HG03439 (cell line): ENCODE results near the gene C10orf62.
"Not testable (repeated sequence)": the region's sequence is repeated elsewhere in the genome, so short reads cannot be mapped to it uniquely, and the experiment has no call there.

Experiments used
- ATAC-seq: cut with Tn5 transposase; IDR thresholded peaks from one replicate; pipeline ENCODE4 v1.9.1; 2021; ENCODE audit warnings: mild to moderate bottlenecking, moderate library complexity; ENCODE audit not compliant: unreplicated experiment

Gene C10orf62

DNA sequence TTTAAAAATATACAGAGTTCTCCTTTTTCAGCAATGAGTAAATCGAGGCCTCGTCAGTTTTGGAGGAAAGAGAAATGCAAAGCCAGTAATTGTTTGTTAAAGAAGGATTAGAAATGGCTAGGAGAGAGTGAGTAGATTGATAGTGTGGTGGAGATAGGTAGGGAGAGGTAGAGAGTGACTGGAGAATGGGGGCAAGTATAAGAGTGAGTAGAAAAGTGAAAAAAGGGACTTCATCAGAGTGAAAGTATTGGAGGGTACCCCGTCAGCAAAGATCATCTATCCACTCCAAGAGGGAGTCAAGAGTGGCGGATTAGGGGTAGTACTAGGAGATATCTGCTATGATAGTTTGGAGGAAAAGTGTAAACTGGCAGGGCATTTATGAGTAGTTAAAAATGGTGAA, 26.2 kb upstream of the C10orf62 start:
- ATAC-seq, result no peak

DNA sequence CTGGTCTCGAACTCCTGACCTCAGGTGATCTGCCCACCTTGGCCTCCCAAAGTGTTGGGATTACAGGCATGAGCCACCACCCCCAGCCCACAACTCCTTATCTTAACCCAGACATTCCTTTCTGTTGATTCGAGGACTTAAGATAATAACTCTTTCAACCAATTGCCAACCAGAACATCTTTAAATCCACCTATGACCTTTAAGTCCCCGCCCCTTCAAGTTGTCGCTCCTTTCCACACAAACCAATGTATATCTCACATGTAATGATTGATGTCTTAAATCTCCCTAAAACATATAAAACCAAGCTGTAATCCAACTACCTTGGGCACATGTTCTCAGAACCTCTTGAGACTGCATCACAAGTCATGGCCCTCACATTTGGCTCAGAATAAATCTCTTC, 24.7 kb upstream of the C10orf62 start:
- ATAC-seq, result no peak

DNA sequence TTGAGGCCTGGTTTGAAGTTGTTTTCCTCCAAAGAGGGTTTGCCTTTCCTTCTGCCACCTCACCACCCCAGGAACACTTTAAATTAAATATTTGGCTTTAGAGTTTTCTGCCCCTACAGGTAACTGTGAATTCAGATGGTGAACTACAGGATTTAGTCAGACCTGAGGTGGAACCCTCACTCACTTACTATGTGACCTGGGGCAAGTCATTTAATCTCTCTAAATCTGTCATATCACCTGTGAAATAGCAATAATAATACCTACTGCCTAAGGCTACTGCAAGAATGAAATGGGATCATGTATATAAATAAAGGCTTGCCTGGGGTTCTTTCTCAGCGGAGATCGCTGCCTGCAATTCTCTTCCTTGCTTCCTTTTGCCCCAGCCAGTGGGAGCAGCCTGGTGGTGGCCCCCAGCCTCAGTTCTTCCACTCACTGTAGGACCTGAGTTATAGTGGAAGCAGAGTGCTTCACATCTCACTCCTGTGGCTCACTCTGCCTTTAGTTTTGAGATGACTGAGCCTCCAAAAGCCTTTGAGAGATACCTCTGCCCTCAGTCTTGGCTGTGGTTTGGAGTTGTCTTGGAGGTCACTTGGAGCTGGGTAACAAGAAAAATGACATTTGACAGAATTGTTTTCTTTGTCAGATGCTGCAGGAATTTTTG, 23.1 kb upstream of the C10orf62 start:
- ATAC-seq, result no peak

DNA sequence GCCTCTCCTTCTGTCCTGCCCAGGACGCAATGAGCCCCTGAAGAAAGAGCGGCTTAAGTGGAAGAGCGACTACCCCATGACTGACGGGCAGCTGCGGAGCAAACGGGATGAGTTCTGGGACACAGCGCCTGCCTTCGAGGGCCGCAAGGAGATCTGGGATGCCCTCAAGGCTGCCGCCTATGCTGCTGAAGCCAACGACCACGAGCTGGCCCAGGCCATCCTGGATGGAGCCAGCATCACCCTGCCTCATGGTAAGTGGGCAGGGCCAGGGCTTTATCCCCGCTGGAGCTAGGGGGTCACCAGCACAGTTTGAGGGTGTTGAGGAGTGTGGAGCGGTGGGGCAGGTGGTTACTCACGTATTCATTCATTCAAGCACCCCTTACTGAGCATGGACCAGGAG, 21.6 kb upstream of the C10orf62 start:
- no peak for ATAC-seq

DNA sequence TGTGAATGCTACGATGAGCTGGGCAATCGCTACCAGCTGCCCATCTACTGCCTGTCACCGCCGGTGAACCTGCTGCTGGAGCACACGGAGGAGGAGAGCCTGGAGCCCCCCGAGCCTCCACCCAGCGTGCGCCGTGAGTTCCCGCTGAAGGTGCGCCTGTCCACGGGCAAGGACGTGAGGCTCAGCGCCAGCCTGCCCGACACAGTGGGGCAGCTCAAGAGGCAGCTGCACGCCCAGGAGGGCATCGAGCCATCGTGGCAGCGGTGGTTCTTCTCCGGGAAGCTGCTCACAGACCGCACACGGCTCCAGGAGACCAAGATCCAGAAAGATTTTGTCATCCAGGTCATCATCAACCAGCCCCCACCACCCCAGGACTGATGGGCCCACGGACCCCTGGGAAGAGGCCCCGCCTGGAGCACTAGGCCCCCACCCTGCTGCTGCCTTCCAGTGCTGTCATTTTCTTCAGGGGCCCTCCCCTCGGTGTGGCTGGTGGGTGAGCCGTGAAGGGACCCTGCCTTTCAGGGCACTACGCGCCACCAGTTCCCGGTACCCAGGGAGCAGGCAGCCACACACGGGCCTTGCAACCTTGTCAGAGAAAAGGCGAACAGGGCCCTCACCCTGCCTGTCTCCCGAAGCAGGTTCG, 19.3 kb upstream of the C10orf62 start:
- no peak for ATAC-seq

DNA sequence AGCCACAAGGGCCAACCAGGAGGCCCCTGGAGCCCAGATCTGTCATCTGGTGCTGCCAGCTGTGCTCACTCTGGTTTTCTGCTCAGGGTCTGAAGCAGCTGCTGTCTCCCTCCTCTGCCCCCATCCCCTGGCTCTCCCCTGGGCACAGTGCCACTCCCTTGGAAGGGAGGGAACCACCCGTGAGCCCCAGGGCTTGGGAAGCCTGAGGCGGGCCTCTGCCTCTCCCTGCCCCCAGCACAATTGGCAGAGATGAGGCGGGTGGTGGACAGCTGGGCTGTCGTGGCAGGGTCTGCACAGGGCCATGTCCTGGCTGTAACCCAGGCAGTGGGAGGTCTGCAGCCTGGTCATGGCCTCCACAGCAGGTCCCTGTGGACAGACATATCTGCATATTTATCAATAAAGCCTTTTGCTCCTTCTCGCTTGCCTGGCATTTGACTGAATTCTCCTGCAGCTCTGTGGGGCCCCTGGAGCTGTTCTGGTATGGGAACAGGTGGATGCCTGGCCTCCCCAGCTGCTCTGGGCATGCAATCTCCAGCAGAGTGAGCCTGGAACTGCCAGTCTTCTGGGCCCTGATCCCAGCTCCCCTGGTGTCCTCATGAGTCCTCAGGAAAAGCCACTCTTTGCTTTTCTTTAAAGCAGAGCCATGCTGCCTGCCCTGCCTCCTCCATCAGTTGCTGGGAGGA, 18.6 kb upstream of the C10orf62 start:
- ATAC-seq, result no peak

DNA sequence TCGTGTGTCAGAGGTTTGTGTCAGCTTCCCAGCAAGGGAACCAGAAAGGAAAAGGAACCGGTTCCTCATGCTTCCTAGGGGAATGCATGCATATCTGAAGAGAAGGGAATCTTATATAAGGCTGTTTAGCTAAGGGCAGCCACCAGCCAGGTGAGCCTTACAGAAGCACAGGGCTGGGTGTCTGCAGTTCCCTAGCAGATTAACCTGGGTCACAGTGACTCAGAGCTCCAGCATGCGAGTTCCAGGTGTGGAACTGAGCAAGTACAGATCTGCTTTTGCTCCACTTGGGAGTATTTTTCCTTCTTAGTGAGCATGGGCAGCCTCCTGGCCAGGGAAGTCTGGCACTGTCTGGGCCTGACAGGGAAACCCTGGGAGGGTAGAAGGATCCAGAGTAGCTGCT, 17.9 kb upstream of the C10orf62 start:
- ATAC-seq, result no peak

DNA sequence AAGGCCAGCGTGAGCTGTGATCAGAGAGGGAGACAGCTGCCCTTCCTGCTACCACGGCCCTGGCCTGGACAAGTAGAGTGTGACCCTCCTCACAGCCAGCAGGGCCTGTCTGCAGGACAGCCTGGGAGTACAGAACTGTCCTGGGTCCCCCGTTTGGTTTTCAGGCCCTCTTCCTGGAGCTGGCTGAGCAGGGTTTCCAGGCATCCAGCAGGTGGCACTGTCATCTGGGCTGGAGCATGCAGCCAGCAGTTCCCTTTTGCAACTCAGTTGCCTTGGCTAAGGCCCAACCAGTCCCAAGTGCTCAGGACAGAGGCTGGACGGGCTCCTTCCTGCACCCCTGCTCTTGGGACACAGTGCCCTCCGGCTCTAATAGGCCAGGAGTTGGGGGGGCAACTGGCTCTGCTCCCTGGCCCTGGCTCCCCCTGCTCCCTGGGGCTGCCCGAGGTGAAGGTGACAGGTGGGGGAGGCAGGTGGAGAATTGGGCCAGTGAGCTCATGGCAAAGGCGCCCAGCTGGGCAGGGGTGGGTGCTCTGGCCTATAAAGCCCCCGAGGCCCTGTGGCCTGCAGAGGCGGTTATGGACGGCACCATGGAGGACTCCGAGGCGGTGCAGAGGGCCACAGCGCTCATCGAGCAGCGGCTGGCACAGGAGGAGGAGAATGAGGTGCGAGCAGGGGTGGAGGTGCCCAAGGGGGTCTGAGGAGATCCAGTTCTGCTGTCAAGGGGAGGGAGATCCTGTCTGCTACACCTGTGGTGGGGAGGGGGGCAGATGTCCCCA, 17.1 kb upstream of the C10orf62 start, which contains the start of gene ANKRD2:
TSS of gene ANKRD2 (plus strand) at position 566 of the 776 bp plus-strand sequence. CDS start at position 576, 10 bp downstream.
- ATAC-seq, result peak; percentile 63

DNA sequence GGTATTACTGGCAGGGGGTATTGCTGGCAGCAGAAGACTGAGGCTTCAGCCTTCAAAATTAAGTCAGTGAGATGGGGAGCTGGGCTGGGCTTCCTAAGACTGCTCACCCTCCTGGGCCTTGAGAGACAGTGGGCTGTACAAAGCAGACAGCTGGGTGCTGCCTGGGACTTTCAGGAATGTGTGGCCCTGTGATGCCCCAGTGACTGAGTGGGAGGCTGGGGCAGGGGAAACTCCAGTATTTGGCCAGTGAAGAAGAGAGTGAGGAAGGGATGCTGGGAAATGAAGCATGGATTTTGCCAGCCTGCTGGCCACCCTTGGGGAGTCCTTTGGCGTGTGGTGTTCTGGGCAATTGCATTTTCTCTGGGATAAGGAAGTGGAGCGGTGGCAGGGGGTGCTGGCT, 16.5 kb upstream of the C10orf62 start:
- ATAC-seq, result no peak

DNA sequence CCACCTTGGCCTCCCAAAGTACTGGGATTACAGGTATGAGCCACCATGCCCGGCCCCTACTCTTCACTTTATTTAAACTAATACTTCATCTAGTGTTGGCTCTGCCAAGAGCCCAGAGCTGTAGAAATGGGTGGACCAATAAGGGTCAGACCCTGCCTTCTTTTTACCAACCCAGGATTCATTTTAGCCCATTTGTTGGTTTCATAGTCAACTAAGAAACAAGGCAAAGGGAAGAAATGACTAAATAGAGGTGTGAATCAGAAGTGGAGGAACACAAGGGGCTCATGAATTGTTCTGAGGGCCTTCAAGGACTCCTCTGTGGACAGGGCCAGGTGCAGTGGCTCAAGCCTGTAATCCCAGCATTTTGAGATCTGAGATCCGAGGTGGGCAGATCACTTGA, 15.8 kb upstream of the C10orf62 start:
- ATAC-seq, result no peak

DNA sequence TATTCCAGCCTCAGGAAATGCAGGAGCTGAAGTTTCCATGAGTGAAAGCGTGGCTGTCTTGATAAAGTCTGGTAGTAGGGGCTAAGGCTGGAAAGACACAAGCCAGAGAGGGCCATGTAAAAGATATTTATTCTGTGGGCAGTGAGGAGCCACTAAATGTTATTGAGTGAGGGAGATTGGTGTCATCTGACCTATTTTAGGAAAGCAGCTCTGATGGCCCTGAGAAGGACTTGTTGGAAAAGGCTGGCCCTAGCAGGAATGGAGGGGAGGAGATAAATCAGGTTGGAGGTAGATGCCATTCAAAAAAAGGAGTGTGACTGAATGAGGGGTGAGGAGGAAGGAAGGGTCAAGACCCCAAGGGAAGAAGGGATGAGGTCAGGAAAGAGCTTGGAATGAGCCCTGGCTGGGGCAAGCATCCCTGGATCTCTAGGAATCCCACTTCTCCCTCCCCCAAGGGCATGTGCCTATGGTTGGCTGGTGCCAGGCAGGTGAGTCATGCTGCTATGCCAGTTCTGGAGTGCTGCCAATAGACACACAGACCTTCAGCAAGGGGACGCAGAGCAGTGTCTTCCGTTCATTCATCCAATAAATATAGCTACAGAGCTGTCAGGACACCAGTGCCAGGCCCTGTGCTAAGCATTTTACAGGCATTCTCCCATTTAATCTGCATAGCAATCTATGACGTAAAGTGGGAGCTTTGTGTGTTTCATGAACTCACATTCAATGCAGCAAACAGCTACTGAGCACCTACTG, 15.0 kb upstream of the C10orf62 start:
- ATAC-seq, result no peak

DNA sequence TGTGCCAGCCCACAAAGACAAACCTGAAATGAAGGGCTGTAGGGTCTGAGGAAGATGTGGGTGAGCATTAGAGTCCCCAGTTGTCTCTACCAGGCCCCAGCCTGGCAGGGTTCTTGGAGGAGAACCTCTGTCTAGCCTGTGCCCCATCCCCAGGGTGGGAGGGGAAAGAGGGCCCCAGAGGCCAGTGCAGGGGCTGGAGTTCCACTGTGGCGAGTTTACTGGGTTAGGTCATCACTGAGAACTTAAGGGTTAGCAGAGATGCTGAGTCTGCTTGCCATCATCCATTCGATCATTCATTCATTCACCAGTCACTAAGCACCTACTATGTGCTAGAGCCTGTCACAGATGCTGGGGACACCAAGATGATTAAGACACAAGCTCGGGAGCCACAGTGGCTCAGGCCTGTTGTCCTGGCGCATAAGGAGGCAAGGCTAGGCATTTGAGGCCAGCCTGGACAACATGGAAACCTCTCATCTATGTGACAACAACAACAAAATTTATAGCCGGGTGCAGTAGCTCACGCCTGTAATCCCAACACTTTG, 14.3 kb upstream of the C10orf62 start:
- ATAC-seq, result no peak

DNA sequence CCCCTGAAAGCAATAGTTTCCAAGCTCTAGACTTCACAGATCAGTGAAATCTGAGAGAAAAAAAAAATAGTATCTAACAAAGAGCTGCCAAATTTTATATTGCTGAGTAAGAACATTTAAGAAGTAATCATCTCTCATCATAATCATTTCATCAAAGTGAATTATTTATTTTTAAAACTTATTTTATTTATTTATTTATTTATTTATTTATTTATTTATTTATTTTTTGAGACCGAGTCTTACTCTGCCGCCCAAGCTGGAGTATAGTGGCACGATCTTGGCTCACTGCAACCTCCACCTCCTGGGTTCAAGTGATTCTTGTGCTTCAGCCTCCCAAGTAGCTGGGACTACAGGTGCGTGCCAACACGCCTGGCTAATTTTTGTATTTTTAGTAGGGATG, 13.0 kb upstream of the C10orf62 start:
- not testable (repeated sequence) for ATAC-seq

DNA sequence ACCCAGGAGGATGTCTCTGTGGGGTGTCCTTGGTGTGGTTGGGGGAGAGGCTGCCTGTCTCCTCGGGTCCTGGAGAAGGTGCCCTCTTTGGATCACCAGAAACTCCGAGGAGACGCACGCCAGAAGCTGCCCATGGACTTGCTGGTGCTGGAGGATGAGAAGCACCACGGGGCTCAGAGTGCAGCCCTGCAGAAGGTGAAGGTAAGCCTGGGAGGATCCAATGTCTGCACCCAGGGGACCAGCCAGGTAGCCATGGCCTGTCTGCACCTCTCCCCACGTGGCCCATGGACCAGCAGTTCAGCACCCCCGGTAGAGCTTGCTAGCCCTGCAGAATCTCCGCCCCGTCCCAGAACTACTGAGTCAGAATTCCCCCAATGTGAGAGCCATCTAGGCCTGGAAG, 11.8 kb upstream of the C10orf62 start:
- ATAC-seq, result no peak

DNA sequence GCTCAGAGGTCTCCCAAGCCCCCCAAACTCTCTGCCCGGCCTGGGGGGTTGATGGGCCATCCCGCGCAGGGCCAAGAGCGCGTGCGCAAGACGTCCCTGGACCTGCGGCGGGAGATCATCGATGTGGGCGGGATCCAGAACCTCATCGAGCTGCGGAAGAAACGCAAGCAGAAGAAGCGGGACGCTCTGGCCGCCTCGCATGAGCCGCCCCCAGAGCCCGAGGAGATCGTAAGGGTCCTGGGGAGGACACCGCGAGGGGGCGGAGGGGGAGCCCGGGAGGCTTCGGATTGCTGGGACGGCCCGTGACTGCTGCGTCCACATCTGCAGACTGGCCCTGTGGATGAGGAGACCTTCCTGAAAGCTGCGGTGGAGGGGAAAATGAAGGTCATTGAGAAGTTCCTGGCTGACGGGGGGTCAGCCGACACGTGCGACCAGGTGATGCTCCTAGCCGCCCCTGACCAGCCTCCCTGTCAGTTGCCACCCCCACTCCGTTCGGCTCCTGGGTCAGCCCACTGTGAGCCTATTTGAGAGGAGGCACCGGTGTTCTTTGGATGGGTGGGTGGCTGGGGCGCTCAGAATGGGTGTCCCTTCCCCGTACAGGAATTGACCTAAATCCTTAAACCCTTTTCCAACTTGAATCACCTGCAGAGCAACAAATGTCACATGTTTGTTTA, 11.2 kb upstream of the C10orf62 start:
- ATAC-seq, result no peak

DNA sequence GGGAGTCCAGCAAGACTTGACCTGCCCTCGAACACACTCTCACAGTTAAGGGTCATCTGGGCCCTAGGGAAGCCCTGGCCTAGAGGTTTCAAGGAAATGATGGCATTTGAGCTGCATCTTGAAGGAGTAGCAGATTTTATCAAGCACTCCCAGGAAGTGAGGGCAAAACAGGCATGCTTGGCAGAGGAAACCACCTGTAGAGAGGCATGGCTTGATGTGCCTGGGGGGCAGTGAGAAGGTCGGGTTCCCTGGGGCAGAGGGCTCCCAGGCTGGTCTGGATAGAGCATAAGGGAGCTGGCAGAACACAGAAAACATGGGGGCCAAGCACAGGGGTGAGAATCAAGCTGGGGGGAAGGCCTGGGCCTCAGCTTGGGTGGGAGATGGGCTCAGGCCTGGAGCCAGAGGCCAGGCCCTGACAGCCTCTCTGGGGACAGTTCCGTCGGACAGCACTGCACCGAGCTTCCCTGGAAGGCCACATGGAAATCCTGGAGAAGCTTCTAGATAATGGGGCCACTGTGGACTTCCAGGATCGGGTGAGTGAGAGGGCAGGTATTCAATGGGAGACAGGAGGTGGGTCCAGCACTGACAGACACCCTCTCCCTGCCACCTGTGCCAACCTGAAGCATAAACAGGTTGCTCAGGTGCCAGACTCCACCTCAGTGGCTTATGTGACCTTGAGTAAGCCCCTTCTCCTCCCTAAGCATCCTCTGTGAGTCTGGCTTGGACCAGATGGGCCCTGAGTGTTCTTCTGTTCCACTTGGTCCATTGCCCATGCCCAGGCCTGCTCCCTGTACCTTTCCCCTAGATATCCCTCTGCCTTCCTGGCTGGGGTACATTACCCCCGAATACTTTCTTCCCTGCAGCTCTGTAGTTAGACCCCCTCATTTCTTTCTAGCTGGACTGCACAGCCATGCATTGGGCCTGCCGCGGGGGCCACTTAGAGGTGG, 8.8 kb upstream of the C10orf62 start:
- no peak for ATAC-seq

DNA sequence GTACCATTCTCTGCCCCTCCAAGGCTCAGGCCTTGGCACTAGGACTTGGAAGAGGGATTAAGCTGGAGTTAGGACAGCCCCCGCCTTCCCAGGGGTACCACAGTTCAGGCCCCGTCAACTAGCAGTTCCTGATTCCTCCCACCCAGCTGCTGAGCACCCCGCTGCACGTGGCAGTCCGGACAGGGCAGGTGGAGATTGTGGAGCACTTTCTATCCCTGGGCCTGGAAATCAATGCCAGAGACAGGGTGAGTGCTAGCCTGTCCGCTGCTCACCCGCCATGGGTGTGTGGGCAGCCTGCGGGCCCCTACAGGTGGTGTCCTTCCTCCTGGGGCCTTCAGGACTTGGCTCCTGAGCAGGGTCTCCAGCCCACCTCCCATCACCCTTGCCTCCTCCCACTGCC, 7.4 kb upstream of the C10orf62 start:
- no peak for ATAC-seq

DNA sequence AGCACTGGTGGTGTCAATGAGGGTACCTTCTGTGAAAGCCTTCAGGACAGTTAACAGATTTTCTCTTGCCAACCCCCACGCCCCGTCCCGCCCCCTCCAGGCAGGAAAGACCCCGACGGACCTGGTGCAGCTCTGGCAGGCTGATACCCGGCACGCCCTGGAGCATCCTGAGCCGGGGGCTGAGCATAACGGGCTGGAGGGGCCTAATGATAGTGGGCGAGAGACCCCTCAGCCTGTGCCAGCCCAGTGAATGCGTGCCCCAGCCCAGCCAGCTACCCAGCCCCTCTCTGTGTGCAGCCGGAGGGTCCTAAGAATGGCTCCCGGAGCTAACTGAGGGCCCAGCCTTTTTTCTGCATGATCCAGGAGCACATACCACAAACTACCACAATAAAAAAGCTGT, 6.0 kb upstream of the C10orf62 start:
- ATAC-seq, result no peak
